Measurements from ENCODE around the gene TBC1D19.

DNA sequence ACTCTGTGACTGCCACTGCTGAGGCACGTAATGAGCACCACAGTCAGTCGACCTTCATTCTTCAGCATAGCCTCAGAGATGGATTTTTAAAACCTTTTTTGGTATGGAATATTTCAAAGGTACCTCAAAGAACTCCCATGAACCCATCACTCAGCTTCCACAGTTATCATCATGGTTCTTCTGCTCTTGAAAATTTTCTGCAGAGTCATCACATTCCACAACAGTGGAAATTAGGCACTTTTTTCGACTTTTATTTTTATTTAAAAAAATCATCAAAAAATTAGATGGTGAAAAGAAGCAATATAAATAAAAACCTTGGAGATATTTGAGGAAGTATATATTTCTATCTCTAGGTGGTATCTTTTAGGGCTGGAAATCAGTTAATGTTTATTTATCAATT, 37.5 kb downstream of the TBC1D19 start:
- no peak for TF ChIP-seq CTCF (IDR thresholded peaks at IDR 0.05; ENCODE audit: low read depth, low read length)
- no peak for TF ChIP-seq EZH2phosphoT487 (IDR thresholded peaks at IDR 0.05; ENCODE audit: low read depth)

Measured in OCI-LY3 (cell line).